Mesothelial cell of epicardium (in vitro differentiated cells): ENCODE results near the gene SCARB1. TPM values are rescaled to one million over a fixed set of nuclear protein-coding genes. Genes with fewer than 3 reads are reported as not detected.

Experiments used
- DNase-seq, 2 experiments: peaks; one replicate each; pipeline ENCODE4 v3.0.0; 2021; ENCODE audit warnings: low spot score in 2 of 2; ENCODE audit not compliant: unreplicated experiment in 2 of 2
- H3K27ac Mint-ChIP-seq: 2 replicates; pipeline ENCODE4 v1.8.0; 2021; ENCODE audit warnings: mixed read lengths
- H3K27me3 Mint-ChIP-seq: 2 replicates; pipeline ENCODE4 v1.8.0; 2021; ENCODE audit warnings: low read depth, mixed read lengths
- H3K36me3 Mint-ChIP-seq: 2 replicates; pipeline ENCODE4 v1.8.0; 2021; ENCODE audit warnings: mixed read lengths
- H3K4me1 Mint-ChIP-seq: 2 replicates; pipeline ENCODE4 v1.8.0; 2021; ENCODE audit warnings: mixed read lengths
- H3K4me3 Mint-ChIP-seq: 2 replicates; pipeline ENCODE4 v1.8.0; 2021; ENCODE audit warnings: mild to moderate bottlenecking, moderate library complexity, mixed read lengths
- H3K9me3 Mint-ChIP-seq: 2 replicates; pipeline ENCODE4 v1.8.0; 2021; ENCODE audit warnings: mixed read lengths
- CTCF ChIP-seq: fragments of 200-600 bp; sonication (generic); IDR thresholded peaks from one replicate; pipeline ENCODE4 v1.5.0; 2021; ENCODE audit warnings: antibody characterized with exemption; ENCODE audit not compliant: unreplicated experiment
- total RNA-seq: library from RNA; stranded (reverse); gene quantifications from 3 replicates; pipeline ENCODE4 v1.2.1, GENCODE V29; 2021

Gene SCARB1
- total RNA-seq, 1 donor from 2014 or later: 40.2 TPM

- Mint-ChIP-seq H3K27ac (peak overlapping the region; percentile 28), H3K4me3 (no peak overlapping the region), H3K4me1 (peaks cover 26% of the 10 kb centered on the region), H3K9me3 (peaks cover 9% of the 10 kb centered on the region), H3K27me3 (no peaks in the 10 kb centered on the region), H3K36me3 (no peaks in the 10 kb centered on the region)
- no peak for DNase-seq
- TF ChIP-seq CTCF: no peak
Observed at GRCh38 chr12:124832856-124833255, 30.8 kb downstream of the SCARB1 start.

GRCh38 chr12:124831590-124831989 is 32.1 kb downstream of the SCARB1 start:
- no peaks in the 10 kb centered on the region for H3K27me3 Mint-ChIP-seq
- no peak for TF ChIP-seq CTCF

GRCh38 chr12:124830306-124830705 is 33.4 kb downstream of the SCARB1 start:
- H3K27ac Mint-ChIP-seq: no peak overlapping the region
- peaks cover 9% of the 10 kb centered on the region for H3K9me3 Mint-ChIP-seq
- no peak overlapping the region for H3K4me3 Mint-ChIP-seq
- H3K36me3 Mint-ChIP-seq: no peaks in the 10 kb centered on the region
- H3K4me1 Mint-ChIP-seq: peaks cover 31% of the 10 kb centered on the region
- no peak for DNase-seq
- H3K27me3 Mint-ChIP-seq: no peaks in the 10 kb centered on the region
- no peak for TF ChIP-seq CTCF

More at GRCh38 chr12:124831590-124831989, 32.1 kb downstream of the SCARB1 start:
- Mint-ChIP-seq H3K36me3 (no peaks in the 10 kb centered on the region), H3K27ac (no peak overlapping the region), H3K4me1 (peaks cover 31% of the 10 kb centered on the region), H3K9me3 (peaks cover 9% of the 10 kb centered on the region), H3K4me3 (no peak overlapping the region)
- no peak for DNase-seq

- H3K9me3 Mint-ChIP-seq: peaks cover 9% of the 10 kb centered on the region
- H3K27me3 Mint-ChIP-seq: no peaks in the 10 kb centered on the region
- TF ChIP-seq CTCF: no peak
- H3K4me3 Mint-ChIP-seq: no peak overlapping the region
- no peaks in the 10 kb centered on the region for H3K36me3 Mint-ChIP-seq
- no peak for DNase-seq
- no peak overlapping the region for H3K27ac Mint-ChIP-seq
- peaks cover 31% of the 10 kb centered on the region for H3K4me1 Mint-ChIP-seq
Observed at GRCh38 chr12:124829708-124830304, 33.9 kb downstream of the SCARB1 start.

GRCh38 chr12:124829008-124829707 is 34.5 kb downstream of the SCARB1 start:
- Mint-ChIP-seq H3K9me3 (peaks cover 9% of the 10 kb centered on the region), H3K27me3 (no peaks in the 10 kb centered on the region), H3K36me3 (no peaks in the 10 kb centered on the region), H3K4me1 (peaks cover 31% of the 10 kb centered on the region), H3K27ac (peak overlapping the region; percentile 88), H3K4me3 (no peak overlapping the region)
- DNase-seq: no peak
- no peak for TF ChIP-seq CTCF
